Measurements from ENCODE around the gene LRP5. TPM values are rescaled to one million over a fixed set of nuclear protein-coding genes. Genes with fewer than 3 reads are reported as not detected.
A peak's percentile ranks its signal among the peaks of the same experiment; 100 is the strongest.

Gene LRP5
- total and polyA plus RNA-seq, 9 of the 15 experiments (the other 6 are each of a cell fraction or from before 2014, with no cell fraction given), result 0.48 to 44.2 (median 13.5) TPM

DNA sequence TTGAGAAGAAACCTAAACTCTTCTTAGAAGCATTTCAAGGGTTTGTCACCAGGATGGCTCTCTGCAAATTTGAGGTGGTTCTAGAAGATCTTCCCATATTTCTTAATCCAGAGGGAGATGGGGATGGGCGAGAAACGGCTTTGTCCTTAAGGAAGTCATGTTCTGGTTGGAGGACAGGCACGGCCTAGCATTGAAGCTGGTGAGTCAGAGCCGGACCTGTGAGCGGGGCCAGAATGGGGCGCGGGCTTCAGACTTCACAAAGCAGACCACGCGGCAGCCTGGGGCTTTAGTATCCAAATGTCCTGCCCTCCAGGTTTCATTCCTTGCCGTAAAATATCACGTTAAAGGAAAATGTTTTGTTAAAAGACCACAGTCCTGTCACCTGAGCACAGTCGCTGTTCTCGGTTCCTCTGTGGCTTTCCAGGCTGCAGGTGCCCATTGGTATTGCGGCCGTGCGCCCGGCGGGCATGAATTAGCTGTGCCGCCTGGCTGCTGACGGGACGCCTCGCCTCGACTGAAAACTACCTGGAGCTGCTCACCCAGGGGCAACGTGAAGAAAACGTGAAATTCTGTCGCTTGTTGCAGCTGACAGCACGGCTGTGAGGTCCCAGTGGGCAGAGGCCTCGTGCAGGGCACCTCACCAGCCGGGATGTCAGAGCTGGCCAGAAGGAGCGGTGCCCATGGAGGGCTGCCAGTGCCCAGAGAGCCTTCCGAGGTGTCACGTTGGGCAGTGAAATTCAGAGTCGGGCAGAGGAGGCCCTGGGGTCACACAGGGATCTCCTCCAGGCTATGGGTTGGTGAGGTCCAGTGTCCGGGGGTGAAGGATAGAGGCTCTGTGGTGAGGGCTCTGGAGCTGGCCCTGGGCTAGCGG lies 59.0 kb downstream of the LRP5 start:
- DNase-seq (ENCODE audit: extremely low read depth in 1 of 4, low spot score in 3 of 4), result no peak
- Histone ChIP-seq H3K9me1 (ENCODE audit: control insufficient read depth, insufficient read depth, low read length) (no peaks in the 10 kb centered on the region), H3K27me3 (ENCODE audit: control insufficient read depth in 2 of 2, insufficient read depth in 2 of 2, low read length in 2 of 2) (no peaks in the 10 kb centered on the region), H2AFZ (ENCODE audit: low read depth, low read length) (no peak overlapping the region), H3K27ac (ENCODE audit: extremely low read depth, low read depth, low read length) (no peak overlapping the region), H3K4me3 (no peak overlapping the region), H3K9me3 (replicated peaks; ENCODE audit: control insufficient read depth, insufficient read depth, low read depth, low read length) (no peaks in the 10 kb centered on the region), H4K20me1 (replicated peaks; ENCODE audit: control insufficient read depth, insufficient read depth, low read length) (no peaks in the 10 kb centered on the region), H3K36me3 (ENCODE audit: control insufficient read depth, insufficient read depth, low read length) (peaks cover 22% of the 10 kb centered on the region; the same call in 2 of the 3 replicates), H3K79me2 (ENCODE audit: control insufficient read depth, insufficient read depth, low read length) (no peaks in the 10 kb centered on the region), H3K4me2 (ENCODE audit: insufficient read depth, low read length) (no peak overlapping the region), H3K9ac (ENCODE audit: insufficient read depth in 1 of 2, low read depth in 2 of 2, low read length in 2 of 2) (no peak overlapping the region), H3K4me1 (replicated peaks in 1 of 2; ENCODE audit: control insufficient read depth in 2 of 2, insufficient read depth in 2 of 2, low read length in 2 of 2) (peaks cover 0 to 33% of the 10 kb centered on the region in 2 experiments; a peak in 2 of 5 replicates)
- ChIA-PET CTCF (ENCODE audit: low intra/inter-chr PET ratio) (no interaction called here), POLR2A (no interaction called here)
- TF ChIP-seq POLR2G (IDR thresholded peaks at IDR 0.05; ENCODE audit: low read depth, low read length) (0 out of 2 replicates have a peak, but pooled peaks have one; percentile 26), RBM22 (IDR thresholded peaks at IDR 0.05; ENCODE audit: low read depth, low read length, poor library complexity, severe bottlenecking) (peak; percentile 20), U2AF2 (optimal IDR thresholded peaks at IDR 0.05; ENCODE audit: low read depth, low read length) (no peak)
- WGBS (ENCODE audit: insufficient coverage, low coverage, missing lambda C conversion rate), result 96% methylated on average over 33 of the region's 35 CpGs
- no TSS peak for BruUV-seq (replicated peaks)
- ATAC-seq, result no peak
- in situ Hi-C loops (cut with MboI), result no loop called here
- intact Hi-C loops (cut with micrococcal nuclease), result no loop called here
- FAIRE-seq, result no peak

DNA sequence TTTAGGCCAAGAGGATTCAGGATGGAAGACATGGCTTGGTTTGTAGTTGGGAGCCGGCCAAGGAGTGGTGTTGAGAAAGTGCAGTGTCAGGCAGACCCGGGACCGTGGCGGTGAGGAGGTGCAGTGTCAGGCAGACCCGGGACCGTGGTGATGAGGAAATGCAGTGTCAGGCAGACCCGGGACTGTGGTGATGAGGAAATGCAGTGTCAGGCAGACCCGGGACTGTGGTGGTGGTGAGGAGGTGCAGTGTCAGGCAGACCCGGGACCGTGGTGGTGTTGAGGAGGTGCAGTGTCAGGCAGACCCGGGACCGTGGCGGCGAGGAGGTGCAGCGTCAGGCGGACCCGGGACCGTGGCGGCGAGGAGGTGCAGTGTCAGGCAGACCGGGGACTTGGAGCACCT lies 59.7 kb downstream of the LRP5 start:
- Histone ChIP-seq H3K4me2 (ENCODE audit: insufficient read depth, low read length) (no peak overlapping the region), H4K20me1 (replicated peaks; ENCODE audit: control insufficient read depth, insufficient read depth, low read length) (no peaks in the 10 kb centered on the region), H3K36me3 (ENCODE audit: control insufficient read depth, insufficient read depth, low read length) (peaks cover 19% of the 10 kb centered on the region; the same call in 2 of the 3 replicates), H3K27me3 (ENCODE audit: control insufficient read depth in 2 of 2, insufficient read depth in 2 of 2, low read length in 2 of 2) (no peaks in the 10 kb centered on the region), H3K4me1 (replicated peaks in 1 of 2; ENCODE audit: control insufficient read depth in 2 of 2, insufficient read depth in 2 of 2, low read length in 2 of 2) (peaks cover 0 to 37% of the 10 kb centered on the region in 2 experiments; a peak in 2 of 5 replicates), H2AFZ (ENCODE audit: low read depth, low read length) (no peak overlapping the region), H3K9me3 (replicated peaks; ENCODE audit: control insufficient read depth, insufficient read depth, low read depth, low read length) (no peaks in the 10 kb centered on the region), H3K79me2 (ENCODE audit: control insufficient read depth, insufficient read depth, low read length) (no peaks in the 10 kb centered on the region), H3K9me1 (ENCODE audit: control insufficient read depth, insufficient read depth, low read length) (no peaks in the 10 kb centered on the region), H3K27ac (ENCODE audit: extremely low read depth, low read depth, low read length) (no peak overlapping the region), H3K9ac (ENCODE audit: insufficient read depth in 1 of 2, low read depth in 2 of 2, low read length in 2 of 2) (no peak overlapping the region), H3K4me3 (no peak overlapping the region)
- in situ Hi-C loops (cut with MboI), result no loop called here
- no peak for TF ChIP-seq NONO (IDR thresholded peaks at IDR 0.05; ENCODE audit: low read depth in 2 of 2, low read length in 1 of 2)
- no peak for TF ChIP-seq HMG20A (CRISPR knock-in tag; conservative IDR thresholded peaks at IDR 0.05)
- no peak for TF ChIP-seq NR4A1 (CRISPR knock-in tag; IDR thresholded peaks at IDR 0.05)
- TF ChIP-seq NR4A1 (tag; IDR thresholded peaks at IDR 0.05), result no peak
- TF ChIP-seq FOXK2 (conservative IDR thresholded peaks at IDR 0.05 in 1 of 2, IDR thresholded peaks at IDR 0.05 in 1 of 2; ENCODE audit: low read depth in 2 of 2), result no peak
- TF ChIP-seq, protein P1, sequence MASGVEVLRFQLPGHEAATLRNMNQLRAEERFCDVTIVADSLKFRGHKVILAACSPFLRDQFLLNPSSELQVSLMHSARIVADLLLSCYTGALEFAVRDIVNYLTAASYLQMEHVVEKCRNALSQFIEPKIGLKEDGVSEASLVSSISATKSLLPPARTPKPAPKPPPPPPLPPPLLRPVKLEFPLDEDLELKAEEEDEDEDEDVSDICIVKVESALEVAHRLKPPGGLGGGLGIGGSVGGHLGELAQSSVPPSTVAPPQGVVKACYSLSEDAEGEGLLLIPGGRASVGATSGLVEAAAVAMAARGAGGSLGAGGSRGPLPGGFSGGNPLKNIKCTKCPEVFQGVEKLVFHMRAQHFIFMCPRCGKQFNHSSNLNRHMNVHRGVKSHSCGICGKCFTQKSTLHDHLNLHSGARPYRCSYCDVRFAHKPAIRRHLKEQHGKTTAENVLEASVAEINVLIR (CRISPR knock-in tag; IDR thresholded peaks at IDR 0.05), result no peak
- TF ChIP-seq NFIX (CRISPR knock-in tag; IDR thresholded peaks at IDR 0.05; ENCODE audit: low read depth), result no peak
- no peak for TF ChIP-seq ZFP36 (IDR thresholded peaks at IDR 0.05; ENCODE audit: low read depth, low read length, partially characterized antibody)
- CTCF ChIA-PET (ENCODE audit: low intra/inter-chr PET ratio), result no interaction called here
- intact Hi-C loops (cut with micrococcal nuclease), result no loop called here
- POLR2A ChIA-PET, result no interaction called here
- ATAC-seq (no peak), DNase-seq (ENCODE audit: extremely low read depth in 1 of 4, low spot score in 3 of 4) (no peak), FAIRE-seq (no peak)
- WGBS (ENCODE audit: insufficient coverage, low coverage, missing lambda C conversion rate), result 93% methylated on average over 18 of the region's 21 CpGs
- no TSS peak for BruUV-seq (replicated peaks)

All from K562 (cell line).